Upper lobe of left lung (tissue), 6 donors: ENCODE results near the gene MAGI2. TPM values are rescaled to one million over a fixed set of nuclear protein-coding genes. Genes with fewer than 3 reads are reported as not detected.
"Not testable (repeated sequence)": the region's sequence is repeated elsewhere in the genome, so short reads cannot be mapped to it uniquely, and the experiment has no call there.

Experiments
- ATAC-seq, 2 donors: fragments of 200-7000 bp; cut with Tn5 transposase; one replicate each; pipeline ENCODE4 v1.9.1; 2022; ENCODE audit warnings: mild to moderate bottlenecking in 2 of 2, moderate library complexity in 2 of 2; ENCODE audit not compliant: low FRiP score in 2 of 2
- DNase-seq, 2 donors: peaks; one replicate each; pipeline ENCODE4 v3.0.0-alpha.2; 2019 to 2020
- H3K27ac ChIP-seq, 4 donors: fragments of 200-600 bp; sonication (generic); one replicate each; pipeline ENCODE4 v1.5.1; 2016 to 2019
- H3K27me3 ChIP-seq, 4 donors: fragments of 200-600 bp; sonication (generic); one replicate each; pipeline ENCODE4 v1.5.1; 2017 to 2019
- H3K36me3 ChIP-seq, 4 donors: fragments of 200-600 bp; sonication (generic); one replicate each; pipeline ENCODE4 v1.5.1; 2016 to 2019
- H3K4me1 ChIP-seq, 4 donors: fragments of 200-600 bp; sonication (generic); one replicate each; pipeline ENCODE4 v1.5.1; 2018 to 2019
- H3K4me3 ChIP-seq, 4 donors: fragments of 200-600 bp; sonication (generic); one replicate each; pipeline ENCODE4 v1.5.1; 2017 to 2019; ENCODE audit warnings: mild to moderate bottlenecking in 2 of 4, moderate library complexity in 1 of 4
- H3K9me3 ChIP-seq, 4 donors: fragments of 200-600 bp; sonication (generic); one replicate each; pipeline ENCODE4 v1.5.1; 2018 to 2019
- EP300 ChIP-seq, 4 donors: sonication (generic); formaldehyde crosslinking; IDR thresholded peaks; one replicate each; pipeline ENCODE4 v1.5.1; 2017; ENCODE audit warnings: antibody characterized with exemption in 4 of 4, control low read depth in 2 of 4
- POLR2A ChIP-seq, 4 donors: fragments of 450-650 bp; IDR thresholded peaks; one replicate each; pipeline ENCODE4 v1.5.1; 2016 to 2017; ENCODE audit warnings: antibody characterized with exemption in 4 of 4, mild to moderate bottlenecking in 2 of 4
- POLR2AphosphoS5 ChIP-seq, 2 donors: sonication (generic); formaldehyde crosslinking; IDR thresholded peaks; one replicate each; pipeline ENCODE4 v1.5.1; 2017; ENCODE audit warnings: antibody characterized with exemption in 2 of 2
- WGBS, 2 donors: methylation state at CpG; one replicate each; pipeline ENCODE4 v1.1.5; 2017 to 2018; 5-methylcytosine and 5-hydroxymethylcytosine counted together
- total RNA-seq, 6 donors: library from RNA; depleted of rRNA in 4 of 6; stranded (reverse); fragments of >200 nt in 4 of 6; gene quantifications; one replicate each; pipeline versions ENCODE4 v1.1.0 to v1.2.1, GENCODE V29; 2016 to 2021
- TF ChIP-seq, protein P1 (sequence below), 6 experiments: fragments of 450-650 bp in 4 of 6; fragments of 200-600 bp in 2 of 6; sonication (generic) in 2 of 6; IDR thresholded peaks; one replicate each; pipeline ENCODE4 v1.5.1; 2016 to 2019; ENCODE audit warnings: antibody characterized with exemption in 6 of 6
- donor health status: DM: no; HTN: no; CAD: no; lungs with moderate emphysema.
- donor health status: DM: no; HTN: yes; CAD: no; lungs with severe emphysema.

MAGI2 gene
- total RNA-seq, 6 donors from 2014 or later: 7.9 to 84.9 (median 11.8) TPM

- TF ChIP-seq, protein P1, sequence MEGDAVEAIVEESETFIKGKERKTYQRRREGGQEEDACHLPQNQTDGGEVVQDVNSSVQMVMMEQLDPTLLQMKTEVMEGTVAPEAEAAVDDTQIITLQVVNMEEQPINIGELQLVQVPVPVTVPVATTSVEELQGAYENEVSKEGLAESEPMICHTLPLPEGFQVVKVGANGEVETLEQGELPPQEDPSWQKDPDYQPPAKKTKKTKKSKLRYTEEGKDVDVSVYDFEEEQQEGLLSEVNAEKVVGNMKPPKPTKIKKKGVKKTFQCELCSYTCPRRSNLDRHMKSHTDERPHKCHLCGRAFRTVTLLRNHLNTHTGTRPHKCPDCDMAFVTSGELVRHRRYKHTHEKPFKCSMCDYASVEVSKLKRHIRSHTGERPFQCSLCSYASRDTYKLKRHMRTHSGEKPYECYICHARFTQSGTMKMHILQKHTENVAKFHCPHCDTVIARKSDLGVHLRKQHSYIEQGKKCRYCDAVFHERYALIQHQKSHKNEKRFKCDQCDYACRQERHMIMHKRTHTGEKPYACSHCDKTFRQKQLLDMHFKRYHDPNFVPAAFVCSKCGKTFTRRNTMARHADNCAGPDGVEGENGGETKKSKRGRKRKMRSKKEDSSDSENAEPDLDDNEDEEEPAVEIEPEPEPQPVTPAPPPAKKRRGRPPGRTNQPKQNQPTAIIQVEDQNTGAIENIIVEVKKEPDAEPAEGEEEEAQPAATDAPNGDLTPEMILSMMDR (IDR thresholded peaks at IDR 0.05): peak in 5 of 6 experiments; percentile 12 to 46 (median 37)
- TF ChIP-seq POLR2AphosphoS5 (IDR thresholded peaks at IDR 0.05) (no peak), EP300 (IDR thresholded peaks at IDR 0.05) (no peak), POLR2A (IDR thresholded peaks at IDR 0.05) (no peak)
- Histone ChIP-seq H3K36me3 (no peaks in the 10 kb centered on the region), H3K27me3 (no peaks in the 10 kb centered on the region), H3K4me3 (no peak overlapping the region), H3K9me3 (no peaks in the 10 kb centered on the region), H3K4me1 (no peaks in the 10 kb centered on the region), H3K27ac (no peak overlapping the region)
- ATAC-seq (no peak), DNase-seq (no peak)
- WGBS, 2 donors: 0 to 5% methylated on average over 2 of the region's 2 CpGs
Measured at GRCh38 chr7:78510580-78511188, 942.8 kb downstream of the MAGI2 start.

DNA sequence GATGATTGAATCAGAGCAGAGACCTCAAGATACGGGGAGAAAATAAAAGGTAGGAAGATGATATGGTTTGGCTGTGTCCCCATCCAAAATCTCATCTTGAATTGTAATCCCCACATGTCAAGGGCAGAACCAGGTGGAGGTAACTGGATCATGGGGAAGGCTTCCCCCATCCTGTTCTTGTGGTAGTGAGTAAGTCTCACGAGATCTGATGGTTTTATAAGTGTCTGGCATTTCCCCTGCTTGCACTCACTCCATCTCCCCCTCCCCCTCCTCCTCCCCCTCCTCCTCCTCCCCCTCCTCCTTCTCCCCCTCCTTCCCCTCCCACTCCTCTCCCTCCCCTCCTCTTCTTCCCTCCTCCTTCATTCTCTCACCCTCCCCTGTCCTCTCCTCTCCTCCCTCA, 950.2 kb downstream of the MAGI2 start:
- not testable (repeated sequence) for H3K36me3 ChIP-seq, DNase-seq, H3K9me3 ChIP-seq, H3K27ac ChIP-seq, H3K4me3 ChIP-seq, H3K27me3 ChIP-seq, ATAC-seq, H3K4me1 ChIP-seq
- 72 to 87% methylated on average over 2 of the region's 2 CpGs for WGBS, 2 donors

GRCh38 chr7:78501064-78501463, 952.4 kb downstream of the MAGI2 start:
- Histone ChIP-seq H3K9me3 (no peaks in the 10 kb centered on the region), H3K4me1 (no peaks in the 10 kb centered on the region), H3K27me3 (no peaks in the 10 kb centered on the region), H3K27ac (no peak overlapping the region), H3K4me3 (no peak overlapping the region), H3K36me3 (no peaks in the 10 kb centered on the region)
- ATAC-seq: no peak
- DNase-seq: no peak
- WGBS, 2 donors: 91 to 92% methylated on average over 2 of the region's 2 CpGs
- TF ChIP-seq POLR2AphosphoS5 (IDR thresholded peaks at IDR 0.05) (no peak), POLR2A (IDR thresholded peaks at IDR 0.05) (no peak), EP300 (IDR thresholded peaks at IDR 0.05) (no peak)
- TF ChIP-seq, protein P1 (IDR thresholded peaks at IDR 0.05): no peak

DNA sequence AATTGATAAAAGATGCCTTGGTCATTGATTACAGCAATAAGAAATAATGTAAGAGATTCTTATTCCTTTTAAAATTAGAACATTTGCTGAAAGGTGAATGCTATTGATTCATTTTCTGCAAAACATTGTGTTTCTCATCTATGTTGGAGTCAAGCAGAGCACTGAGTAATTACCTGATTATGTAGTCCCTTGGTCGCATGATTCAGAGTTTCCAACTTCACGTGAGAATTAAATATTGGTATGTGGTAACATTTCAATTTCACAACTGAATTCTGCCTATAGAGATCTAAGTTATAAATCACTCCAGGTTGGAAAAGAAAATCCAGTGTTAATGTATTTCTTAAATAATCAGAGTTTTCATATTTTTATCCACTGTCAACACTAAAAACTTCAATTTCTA, 953.5 kb downstream of the MAGI2 start:
- ATAC-seq (no peak), DNase-seq (no peak)
- Histone ChIP-seq H3K36me3 (no peaks in the 10 kb centered on the region), H3K9me3 (no peaks in the 10 kb centered on the region), H3K27ac (no peak overlapping the region), H3K4me3 (no peak overlapping the region), H3K4me1 (no peaks in the 10 kb centered on the region), H3K27me3 (no peaks in the 10 kb centered on the region)
- WGBS, 2 donors: 91% methylated on average over 2 of the region's 2 CpGs
- TF ChIP-seq EP300 (IDR thresholded peaks at IDR 0.05): no peak
- no peak for TF ChIP-seq POLR2A (IDR thresholded peaks at IDR 0.05)
- TF ChIP-seq, protein P1 (IDR thresholded peaks at IDR 0.05): no peak
- no peak for TF ChIP-seq POLR2AphosphoS5 (IDR thresholded peaks at IDR 0.05)

GRCh38 chr7:78499283-78499682, 954.2 kb downstream of the MAGI2 start:
- Histone ChIP-seq H3K4me3 (no peak overlapping the region), H3K36me3 (no peaks in the 10 kb centered on the region), H3K27ac (no peak overlapping the region), H3K27me3 (no peaks in the 10 kb centered on the region), H3K4me1 (no peaks in the 10 kb centered on the region), H3K9me3 (no peaks in the 10 kb centered on the region)
- no peak for DNase-seq
- 85 to 86% methylated on average over 2 of the region's 2 CpGs for WGBS, 2 donors
- TF ChIP-seq EP300 (IDR thresholded peaks at IDR 0.05) (no peak), POLR2AphosphoS5 (IDR thresholded peaks at IDR 0.05) (no peak), POLR2A (IDR thresholded peaks at IDR 0.05) (no peak)
- TF ChIP-seq, protein P1 (IDR thresholded peaks at IDR 0.05): no peak
- ATAC-seq: no peak
